GM18507 (cell line): ENCODE results near the gene TFPI.
"Not testable (repeated sequence)": the region's sequence is repeated elsewhere in the genome, so short reads cannot be mapped to it uniquely, and the experiment has no call there.

Source experiments
- DNase-seq: peaks from one replicate; pipeline ENCODE4 v3.0.0; 2011; ENCODE audit warnings: low read depth; ENCODE audit not compliant: insufficient read length; ENCODE audit errors: extremely low spot score
- FAIRE-seq: peaks from 2 replicates; lab custom pipeline; 2011; peaks lifted over from hg19 to GRCh38; lab: Jason Lieb, UNC

TFPI gene

GRCh38 chr2:187529977-187530721, 24.1 kb downstream of the TFPI start:
- FAIRE-seq (no peak), DNase-seq (no peak)

DNA sequence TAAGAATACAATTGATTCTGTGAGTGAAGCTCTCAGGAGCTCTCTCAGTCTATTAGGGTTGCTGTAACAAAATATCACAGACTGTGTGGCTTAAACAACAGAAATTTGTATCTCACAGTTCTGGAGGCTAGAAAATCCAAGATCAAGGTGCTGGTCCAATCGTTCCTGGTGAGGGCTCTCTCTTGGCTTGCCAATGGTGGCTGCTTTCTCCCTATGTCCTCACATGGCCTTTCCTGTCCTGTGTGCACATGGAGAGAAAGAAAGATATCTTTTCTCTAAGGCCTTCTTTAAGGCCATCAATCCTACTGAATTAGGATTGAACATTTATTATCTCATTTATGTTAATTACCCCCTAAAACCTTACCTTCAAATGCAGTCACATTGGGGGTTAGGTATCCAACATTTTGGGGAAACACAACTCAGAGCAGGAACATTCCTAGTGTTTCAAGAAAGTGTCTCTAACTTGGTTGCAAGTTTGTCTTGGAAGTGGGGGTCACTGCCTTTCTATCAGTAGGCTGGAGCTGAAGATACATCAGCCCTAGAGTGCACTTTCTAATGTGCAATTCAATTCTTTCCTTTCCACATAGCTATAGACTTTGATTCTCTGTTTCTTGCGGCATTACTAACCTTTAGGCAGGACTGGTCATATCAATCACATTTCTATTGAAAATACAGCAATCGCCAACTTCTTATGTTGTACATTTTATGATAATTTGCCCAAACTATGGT, 24.8 kb downstream of the TFPI start:
- FAIRE-seq (no peak), DNase-seq (no peak)

GRCh38 chr2:187528042-187528441, 26.2 kb downstream of the TFPI start:
- FAIRE-seq: no peak

DNA sequence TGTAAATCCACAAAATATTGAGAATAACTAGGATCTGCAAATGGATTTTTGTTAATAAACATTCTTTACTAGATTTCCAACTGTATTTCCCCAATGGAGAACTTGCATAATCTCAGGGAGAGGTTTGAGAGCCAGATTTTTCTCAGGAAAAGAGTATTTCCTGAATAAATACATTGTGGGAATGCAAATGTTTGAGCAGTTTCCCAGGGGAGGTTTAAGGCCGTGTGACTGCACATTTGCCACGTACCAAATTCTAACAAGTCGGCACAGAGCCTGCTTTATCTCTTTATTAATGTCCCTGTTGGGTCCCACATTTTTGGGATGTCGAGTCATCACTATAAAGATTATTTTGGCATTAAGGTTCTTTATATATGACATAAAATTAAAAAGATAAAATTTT, 27.0 kb downstream of the TFPI start:
- DNase-seq (no peak), FAIRE-seq (no peak)

More at GRCh38 chr2:187528042-187528441, 26.2 kb downstream of the TFPI start:
- no peak for DNase-seq

DNA sequence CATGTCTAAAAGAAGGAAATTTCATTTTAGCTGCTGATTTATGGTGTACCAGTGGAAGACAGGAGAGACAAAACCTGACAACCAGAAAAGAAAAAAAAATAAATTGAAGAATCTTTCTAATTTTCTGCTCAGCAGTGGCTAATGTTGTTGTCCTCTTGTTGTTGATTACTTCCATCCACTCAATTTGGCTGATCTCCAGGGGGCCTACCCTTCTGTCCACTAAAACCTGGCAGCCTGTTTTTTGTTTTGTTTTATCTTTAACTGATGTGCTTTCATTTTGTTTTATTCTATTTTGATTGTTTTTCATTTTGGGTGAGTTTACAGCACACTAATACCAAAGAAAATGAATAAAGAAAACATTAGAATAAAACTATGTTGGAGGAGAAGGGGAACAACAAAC, 27.4 kb downstream of the TFPI start:
- DNase-seq (no peak), FAIRE-seq (no peak)

GRCh38 chr2:187525163-187525900, 28.9 kb downstream of the TFPI start:
- FAIRE-seq (no peak), DNase-seq (no peak)

- FAIRE-seq (no peak), DNase-seq (no peak)
Observed at GRCh38 chr2:187523325-187523724, 30.9 kb downstream of the TFPI start.

DNA sequence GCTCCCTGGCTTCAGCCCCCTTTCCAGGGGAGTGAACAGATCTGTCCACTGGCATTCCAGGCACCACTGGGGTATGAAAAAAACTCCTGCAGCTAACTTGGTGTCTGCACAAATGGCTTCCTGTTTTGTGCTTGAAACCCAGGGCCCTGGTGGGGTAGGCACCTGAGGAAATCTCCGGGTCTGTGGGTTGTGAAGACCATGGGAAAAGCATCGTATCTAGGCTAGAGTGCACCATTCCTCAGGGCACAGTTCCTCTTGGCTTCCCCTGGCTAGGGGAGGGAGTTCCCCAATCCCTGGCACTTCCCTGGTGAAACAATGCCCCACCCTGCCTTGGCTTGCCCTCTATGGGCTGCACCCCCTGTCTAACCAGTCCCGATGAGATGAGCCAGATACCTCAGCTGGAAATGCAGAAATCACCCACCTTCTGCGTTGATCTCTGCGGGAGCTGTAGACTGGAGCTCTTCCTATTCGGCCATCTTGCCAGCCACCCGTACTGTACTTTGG, 34.1 kb downstream of the TFPI start:
- DNase-seq: no peak
- FAIRE-seq: no peak

GRCh38 chr2:187519419-187520120, 34.7 kb downstream of the TFPI start:
- no peak for DNase-seq
- no peak for FAIRE-seq

DNA sequence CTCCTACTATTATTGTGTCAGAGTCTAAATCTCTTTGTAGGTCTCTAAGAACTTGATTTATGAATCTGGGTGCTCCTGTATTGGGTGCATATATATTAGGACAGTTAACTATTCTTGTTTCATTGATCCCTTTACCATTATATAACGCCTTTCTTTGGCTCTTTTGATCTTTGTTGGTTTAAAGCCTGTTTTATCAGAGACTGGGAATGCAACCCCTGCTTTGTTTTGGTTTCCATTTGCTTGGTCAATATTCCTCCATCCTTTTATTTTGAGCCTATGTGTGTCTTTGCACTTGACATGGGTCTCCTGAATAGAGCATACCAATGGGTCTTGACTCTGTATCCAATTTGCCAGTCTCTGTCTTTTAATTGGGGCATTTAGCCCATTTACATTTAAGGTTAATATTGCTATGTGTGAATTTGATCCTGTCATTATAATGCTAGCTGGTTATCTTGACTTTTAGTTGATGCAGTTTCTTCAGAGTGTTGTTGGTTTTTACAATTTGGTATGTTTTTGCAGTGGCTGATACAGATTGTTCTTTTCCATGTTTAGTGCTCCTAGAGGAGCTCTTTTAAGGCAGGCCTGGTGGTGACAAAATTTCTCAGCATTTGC, 36.4 kb downstream of the TFPI start:
- not testable (repeated sequence) for DNase-seq, FAIRE-seq

- not testable (repeated sequence) for DNase-seq, FAIRE-seq
Observed at GRCh38 chr2:187516630-187517510, 37.4 kb downstream of the TFPI start.

DNA sequence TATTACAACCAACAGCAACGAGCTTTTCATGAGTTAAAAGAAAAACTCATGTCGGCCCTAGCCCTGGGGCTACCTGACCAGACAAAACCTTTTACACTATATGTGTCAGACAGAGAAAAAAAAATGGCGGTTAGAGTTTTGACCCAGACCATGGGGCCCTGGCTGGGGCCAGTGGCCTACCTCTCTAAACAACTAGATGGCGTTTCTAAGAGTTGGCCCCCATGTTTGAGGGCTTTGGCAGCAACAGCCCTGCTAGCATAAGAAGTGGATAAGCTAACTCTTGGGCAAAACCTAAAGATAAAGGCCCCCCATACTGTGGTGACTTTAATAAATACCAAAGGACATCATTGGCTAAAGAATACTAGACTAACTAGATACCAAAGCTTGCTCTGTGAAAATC, 39.3 kb downstream of the TFPI start:
- DNase-seq (no peak), FAIRE-seq (no peak)

- not testable (repeated sequence) for DNase-seq, FAIRE-seq
Observed at GRCh38 chr2:187514235-187514829, 39.9 kb downstream of the TFPI start.

DNA sequence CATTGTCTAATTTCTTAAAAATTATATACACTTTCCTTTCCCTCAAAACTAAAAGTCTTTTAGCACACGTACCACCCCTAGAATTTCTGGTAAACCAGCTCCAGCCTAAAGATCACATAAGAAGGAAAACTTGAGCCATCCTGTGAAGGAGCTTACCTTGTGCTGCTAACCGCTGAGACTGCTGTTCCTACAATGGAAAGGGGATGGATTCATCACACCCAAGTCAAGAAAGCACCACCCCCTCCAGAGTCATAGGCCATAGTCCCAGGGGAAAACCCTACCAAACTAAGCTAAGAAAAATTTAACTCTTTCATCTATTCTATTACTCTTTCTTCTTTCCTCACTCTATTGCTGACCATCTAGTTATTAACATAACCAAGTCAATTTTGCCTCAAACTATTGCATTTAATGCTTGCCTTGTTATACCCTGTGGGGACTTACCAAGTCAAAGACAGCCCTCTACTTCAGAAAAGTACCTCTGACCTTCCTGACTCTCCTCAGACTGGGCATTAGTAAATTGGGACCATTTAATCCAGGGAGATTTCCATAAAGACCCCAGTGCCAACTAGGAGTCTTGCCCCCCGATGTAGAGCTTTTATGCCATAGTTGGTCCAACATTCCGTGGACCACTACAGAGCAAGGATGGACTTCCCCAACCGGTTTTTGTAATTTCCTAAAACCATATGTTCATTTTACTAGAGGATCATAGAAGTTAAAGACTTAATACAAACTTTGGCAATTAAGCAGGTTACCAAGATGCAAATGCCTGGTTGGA, 40.6 kb downstream of the TFPI start:
- FAIRE-seq, DNase-seq: not testable (repeated sequence)

DNA sequence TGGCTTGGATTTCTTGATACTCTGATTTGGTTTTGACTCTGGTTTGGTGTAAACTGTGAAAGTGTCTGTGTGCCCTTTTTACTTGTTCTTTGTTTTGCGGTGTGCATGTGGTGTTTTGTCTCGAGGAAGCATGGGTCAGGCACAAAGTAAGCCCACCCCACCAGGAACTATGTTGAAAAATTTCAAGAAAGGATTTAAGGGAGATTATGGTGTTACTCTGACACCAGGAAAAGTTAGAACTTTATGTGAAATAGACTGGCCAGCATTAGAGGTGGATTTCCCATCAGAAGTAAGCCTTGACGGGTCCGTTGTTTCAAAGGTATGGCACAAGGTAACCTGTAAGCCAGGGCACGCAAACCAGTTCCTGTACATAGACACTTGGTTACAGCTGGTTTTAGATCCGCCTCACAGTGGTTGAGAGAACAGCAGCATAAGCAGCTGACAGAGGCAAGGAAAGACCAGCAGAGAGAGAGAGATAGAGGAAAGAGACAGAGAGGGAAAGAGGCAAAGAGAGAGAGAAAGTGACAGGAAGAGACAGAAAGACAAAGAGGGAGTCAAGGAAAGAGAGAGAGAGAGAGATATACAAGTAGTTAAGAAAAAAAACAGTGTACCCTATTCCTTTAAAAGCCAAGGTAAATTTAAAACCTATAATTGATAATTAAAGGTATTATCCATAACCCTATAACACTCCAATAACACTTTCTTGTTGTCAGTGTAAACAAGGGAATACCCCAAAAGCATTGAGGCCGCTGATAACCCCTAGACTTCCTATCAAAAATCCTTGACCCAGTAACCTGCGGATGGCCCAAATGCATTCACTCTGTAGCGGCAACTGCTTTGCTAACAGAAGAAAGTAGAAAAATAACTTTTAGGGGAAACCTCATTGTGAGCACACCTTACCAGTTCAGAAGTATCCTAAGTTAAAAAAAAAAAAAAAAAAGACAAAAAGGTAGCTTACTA, 42.6 kb downstream of the TFPI start:
- DNase-seq: no peak
- FAIRE-seq: no peak
